Psoas muscle (tissue), 8 donors: ENCODE results near the gene TMEM63A. TPM values are rescaled to one million over a fixed set of nuclear protein-coding genes. Genes with fewer than 3 reads are reported as not detected.

ENCODE experiments used
- ATAC-seq, 4 donors: fragments of 200-7000 bp; cut with Tn5 transposase; one replicate each; pipeline ENCODE4 v1.9.1; 2020; ENCODE audit warnings: moderate library complexity in 3 of 4, mild to moderate bottlenecking in 2 of 4
- DNase-seq, 2 donors: peaks; one replicate each; pipeline ENCODE4 v3.0.0-alpha.2; 2020
- H3K27ac ChIP-seq: fragments of 200-600 bp; one replicate; pipeline ENCODE4 v1.8.0; 2022
- H3K27me3 ChIP-seq, 3 donors: fragments of 200-600 bp in 1 of 3; one replicate each; pipeline versions ENCODE4 v1.6.1 to v1.8.0; 2013 to 2022; ENCODE audit warnings: low read length in 2 of 3, mild to moderate bottlenecking in 2 of 3, moderate library complexity in 1 of 3; ENCODE audit not compliant: insufficient read depth in 3 of 3
- H3K36me3 ChIP-seq, 2 donors: fragments of 200-600 bp in 1 of 2; one replicate each; pipeline versions ENCODE4 v1.6.1 to v1.8.0; 2013 to 2022; ENCODE audit warnings: low read depth in 1 of 2, mild to moderate bottlenecking in 1 of 2, moderate library complexity in 1 of 2; ENCODE audit not compliant: insufficient read depth in 1 of 2
- H3K4me1 ChIP-seq: fragments of 200-600 bp; one replicate; pipeline ENCODE4 v1.8.0; 2022
- H3K4me3 ChIP-seq: fragments of 200-600 bp; one replicate; pipeline ENCODE4 v1.8.0; 2022; ENCODE audit warnings: mild to moderate bottlenecking
- H3K9me3 ChIP-seq: fragments of 200-600 bp; one replicate; pipeline ENCODE4 v1.8.0; 2022
- WGBS, 3 donors: extraction: QIAGEN DNeasy Blood & Tissue Kit; methylation state at CpG; one replicate each; pipeline versions ENCODE4 v1.1.6 to v1.1.7; 2013; 5-methylcytosine and 5-hydroxymethylcytosine counted together
- intact Hi-C, 2 donors: fragments of 100-400 bp; cut with DNase I; formaldehyde crosslinking; loops; one replicate each; pipeline versions ENCODE4 v1.11.0 to v1.14.2; 2022
- polyA plus RNA-seq, 3 donors: library from polyadenylated mRNA; stranded (reverse); fragments of 200-250 nt; gene quantifications; one replicate each; pipeline ENCODE4 v1.2.3, GENCODE V29; 2013
- total RNA-seq, 4 donors: library from RNA; stranded (reverse); fragmentation: NEBNext Ultra II Directional in 2 of 4; extraction: Animal tissue kit (Norgen Biotek cat#: 25700) in 2 of 4; gene quantifications; one replicate each; pipeline versions ENCODE4 v1.2.1 to v1.2.4, GENCODE V29; 2021 to 2023
- TF ChIP-seq, protein P1 (sequence below): fragments of 200-600 bp; IDR thresholded peaks from one replicate; pipeline ENCODE4 v1.8.0; 2022; ENCODE audit warnings: antibody characterized with exemption
- donor health status: healthy with polysubstance abuse.
- donor health status: DM: no; HTN: no; CAD: no; lungs with moderate emphysema.
- donor health status: Bipolar disorder and iron deficiency.
- donor health status: healthy.
- donor health status: DM: yes; HTN: yes; CAD: no.
- donor health status: DM: no; HTN: no; CAD: no.
- donor health status: DM: no; HTN: no; CAD: no.
- donor health status: DM: yes; HTN: yes; CAD: no.

Gene TMEM63A
- total and polyA plus RNA-seq, 7 donors: 7.1 to 17.9 (median 14.2) TPM

DNA sequence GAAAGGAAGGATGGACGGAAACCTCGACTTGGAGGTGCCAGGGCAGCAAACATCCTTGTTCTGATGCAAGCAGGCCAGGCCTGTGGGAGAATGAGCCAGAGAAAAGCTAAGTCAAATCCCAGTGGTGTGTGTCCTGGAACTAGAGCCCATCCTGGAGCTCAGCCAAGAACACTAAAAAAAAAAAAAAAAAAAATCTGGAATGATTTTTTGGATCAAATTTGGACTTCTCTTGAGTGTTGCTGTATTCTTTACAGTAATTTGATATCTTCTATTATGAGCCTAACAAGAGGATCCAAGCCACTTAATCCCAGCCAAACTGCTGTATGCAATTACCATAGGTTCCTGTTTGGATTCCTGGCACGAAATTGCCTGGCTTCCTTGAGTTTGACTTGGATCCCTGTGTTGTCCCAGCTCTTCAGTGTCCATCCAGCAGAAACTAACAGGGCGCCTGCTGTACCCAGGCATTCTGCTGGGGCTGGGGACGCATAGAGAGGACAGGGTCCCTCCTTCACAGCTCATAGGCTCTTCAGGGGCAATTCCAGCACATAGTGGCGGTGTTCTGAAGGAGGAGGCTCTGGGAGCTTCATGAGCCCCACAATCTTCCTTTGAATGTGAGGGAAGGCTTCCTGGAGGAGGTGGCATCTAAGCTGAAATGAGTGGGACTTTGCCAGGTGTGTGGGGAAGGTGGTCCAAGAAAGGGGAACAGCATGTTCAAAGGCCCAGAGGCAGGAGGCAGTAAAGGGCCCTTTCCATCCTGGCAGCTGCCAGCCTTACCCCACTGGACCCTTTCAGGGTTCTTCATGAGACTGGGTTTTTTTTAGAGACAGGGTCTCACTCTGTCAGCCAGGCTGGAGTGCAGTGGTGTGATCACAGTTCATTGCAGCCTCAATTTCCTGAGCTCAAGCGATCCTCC lies 47.5 kb downstream of the TMEM63A start:
- peak; percentile 75 to 87 for DNase-seq
- WGBS, 3 donors: 37 to 45% (median 40%) methylated on average over 7 of the region's 7 CpGs
- intact Hi-C loops: no loop called here
- ATAC-seq: peak; percentile 72 to 93 (median 84)
- peaks cover 2 to 79% of the 10 kb centered on the region in 2 donors for H3K36me3 ChIP-seq
- peaks cover 7% of the 10 kb centered on the region for H3K4me1 ChIP-seq
- H3K4me3 ChIP-seq: no peak overlapping the region
- no peaks in the 10 kb centered on the region for H3K27me3 ChIP-seq
- TF ChIP-seq, protein P1, sequence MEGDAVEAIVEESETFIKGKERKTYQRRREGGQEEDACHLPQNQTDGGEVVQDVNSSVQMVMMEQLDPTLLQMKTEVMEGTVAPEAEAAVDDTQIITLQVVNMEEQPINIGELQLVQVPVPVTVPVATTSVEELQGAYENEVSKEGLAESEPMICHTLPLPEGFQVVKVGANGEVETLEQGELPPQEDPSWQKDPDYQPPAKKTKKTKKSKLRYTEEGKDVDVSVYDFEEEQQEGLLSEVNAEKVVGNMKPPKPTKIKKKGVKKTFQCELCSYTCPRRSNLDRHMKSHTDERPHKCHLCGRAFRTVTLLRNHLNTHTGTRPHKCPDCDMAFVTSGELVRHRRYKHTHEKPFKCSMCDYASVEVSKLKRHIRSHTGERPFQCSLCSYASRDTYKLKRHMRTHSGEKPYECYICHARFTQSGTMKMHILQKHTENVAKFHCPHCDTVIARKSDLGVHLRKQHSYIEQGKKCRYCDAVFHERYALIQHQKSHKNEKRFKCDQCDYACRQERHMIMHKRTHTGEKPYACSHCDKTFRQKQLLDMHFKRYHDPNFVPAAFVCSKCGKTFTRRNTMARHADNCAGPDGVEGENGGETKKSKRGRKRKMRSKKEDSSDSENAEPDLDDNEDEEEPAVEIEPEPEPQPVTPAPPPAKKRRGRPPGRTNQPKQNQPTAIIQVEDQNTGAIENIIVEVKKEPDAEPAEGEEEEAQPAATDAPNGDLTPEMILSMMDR: no peak
- no peaks in the 10 kb centered on the region for H3K9me3 ChIP-seq
- H3K27ac ChIP-seq: peak overlapping the region; percentile 64

DNA sequence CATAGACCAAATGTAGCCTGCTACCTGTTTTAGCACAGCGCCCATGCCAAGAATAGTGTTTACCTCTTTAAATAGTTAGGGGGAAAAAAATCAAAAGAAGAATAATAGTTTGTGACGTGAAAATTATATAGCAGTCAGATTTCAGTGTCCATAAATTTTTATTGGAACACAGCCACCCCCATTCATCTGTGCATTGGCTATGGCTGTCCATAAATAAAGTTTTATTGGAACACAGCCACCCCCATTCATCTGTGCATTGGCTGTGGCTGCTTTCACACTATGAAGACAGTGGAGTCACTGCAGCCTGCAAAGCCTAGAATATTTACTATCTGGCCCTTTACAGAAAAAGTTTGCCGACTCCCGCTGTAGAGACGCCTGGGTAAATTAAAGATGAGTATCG lies 51.3 kb downstream of the TMEM63A start:
- ATAC-seq: no peak
- no peaks in the 10 kb centered on the region for H3K27me3 ChIP-seq
- no peaks in the 10 kb centered on the region for H3K9me3 ChIP-seq
- no peak for DNase-seq
- H3K36me3 ChIP-seq: peaks cover 2 to 59% of the 10 kb centered on the region in 2 donors
- H3K27ac ChIP-seq: no peak overlapping the region
- H3K4me1 ChIP-seq: peaks cover 14% of the 10 kb centered on the region
- no peak overlapping the region for H3K4me3 ChIP-seq
- 96 to 97% (median 96%) methylated on average over 6 of the region's 6 CpGs for WGBS, 3 donors
- TF ChIP-seq, protein P1: no peak
- intact Hi-C loops: no loop called here

DNA sequence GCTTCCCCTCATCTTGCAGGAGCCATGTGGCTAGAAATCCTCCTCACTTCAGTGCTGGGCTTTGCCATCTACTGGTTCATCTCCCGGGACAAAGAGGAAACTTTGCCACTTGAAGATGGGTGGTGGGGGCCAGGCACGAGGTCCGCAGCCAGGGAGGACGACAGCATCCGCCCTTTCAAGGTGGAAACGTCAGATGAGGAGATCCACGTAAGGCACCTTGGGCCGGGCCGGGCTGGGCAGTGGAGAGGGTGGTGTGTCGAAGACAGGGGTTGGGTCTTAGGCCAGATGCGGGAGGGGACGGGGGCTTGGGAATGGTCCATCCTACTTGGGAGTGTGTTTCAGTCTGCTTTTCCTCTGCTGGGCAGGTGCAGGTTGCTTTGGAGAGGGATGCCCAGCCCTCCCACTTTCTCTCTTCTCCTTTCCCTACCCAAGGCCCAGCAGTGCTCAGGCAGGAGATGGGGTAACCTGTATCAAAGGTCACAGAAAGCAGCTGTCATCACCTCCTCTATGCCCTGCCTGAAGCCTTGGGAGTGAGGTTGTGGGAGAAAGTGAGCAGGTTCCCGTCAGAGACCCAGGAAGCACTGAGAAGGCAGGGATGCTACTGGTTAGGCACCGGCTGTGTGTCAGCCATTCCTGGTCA lies 53.4 kb downstream of the TMEM63A start:
- ATAC-seq: no peak
- Histone ChIP-seq H3K36me3 (peaks cover 2 to 56% of the 10 kb centered on the region in 2 donors), H3K27me3 (no peaks in the 10 kb centered on the region), H3K27ac (no peak overlapping the region), H3K9me3 (no peaks in the 10 kb centered on the region), H3K4me1 (peaks cover 27% of the 10 kb centered on the region), H3K4me3 (no peak overlapping the region)
- 93 to 98% (median 94%) methylated on average over 12 to 14 of the region's 14 CpGs for WGBS, 3 donors
- peak in 1 of 2 donors; percentile 38 for DNase-seq
- intact Hi-C loops: no loop called here
- TF ChIP-seq, protein P1: no peak

DNA sequence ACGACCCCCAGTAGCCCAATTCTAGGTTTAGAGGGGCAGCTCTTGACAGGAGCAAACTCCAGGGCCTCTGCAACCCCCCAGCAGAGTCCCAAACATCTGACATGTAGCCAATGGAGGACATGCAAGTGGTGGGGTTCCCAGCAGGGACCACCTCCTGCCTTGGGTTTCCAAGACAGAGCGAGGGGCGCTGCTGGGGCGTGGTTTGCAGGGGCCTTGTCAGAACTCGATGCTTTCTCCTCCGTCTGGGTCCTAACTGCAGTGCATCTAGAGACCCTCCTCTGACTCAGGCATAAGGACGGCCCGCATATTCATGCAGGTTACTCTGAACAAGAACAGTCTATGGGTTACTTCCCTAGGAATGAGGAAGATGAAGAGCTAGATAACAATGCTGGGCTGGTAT lies 55.1 kb downstream of the TMEM63A start:
- Histone ChIP-seq H3K9me3 (no peaks in the 10 kb centered on the region), H3K4me1 (peaks cover 40% of the 10 kb centered on the region), H3K36me3 (peaks cover 0 to 40% of the 10 kb centered on the region in 2 donors), H3K27me3 (no peaks in the 10 kb centered on the region), H3K27ac (no peak overlapping the region), H3K4me3 (no peak overlapping the region)
- ATAC-seq (no peak), DNase-seq (peak in 1 of 2 donors; percentile 13)
- TF ChIP-seq, protein P1: no peak
- 79 to 97% (median 80%) methylated on average over 8 of the region's 8 CpGs for WGBS, 3 donors
- intact Hi-C loops: no loop called here
